Transverse colon (tissue), 4 donors: Measurements from ENCODE around the gene OOSP4A. TPM values are rescaled to one million over a fixed set of nuclear protein-coding genes. Genes with fewer than 3 reads are reported as not detected.

Experiments used
- DNase-seq: peaks from one replicate; pipeline ENCODE4 v3.0.0-alpha.2; 2019
- H3K27ac ChIP-seq, 4 donors: fragments of 200-600 bp; sonication (generic); 2 replicates each; pipeline ENCODE4 v1.5.1; 2016 to 2018; ENCODE audit warnings: inconsistent platforms in 4 of 4
- H3K27me3 ChIP-seq: fragments of 200-600 bp; sonication (generic); 2 replicates; pipeline ENCODE4 v1.5.1; 2017; ENCODE audit warnings: inconsistent platforms
- H3K36me3 ChIP-seq, 4 donors: fragments of 200-600 bp; sonication (generic); 2 replicates each; pipeline ENCODE4 v1.5.1; 2017 to 2019; ENCODE audit warnings: inconsistent platforms in 4 of 4
- H3K4me1 ChIP-seq, 4 donors: fragments of 200-600 bp; sonication (generic); 2 replicates each; pipeline ENCODE4 v1.5.1; 2017 to 2020; ENCODE audit warnings: inconsistent platforms in 4 of 4
- H3K4me3 ChIP-seq, 4 donors: fragments of 200-600 bp; sonication (generic); 1 replicate in 1 of 4; 2 replicates in 3 of 4; pipeline versions ENCODE4 v1.5.1 to v1.6.1; 2017 to 2019; ENCODE audit warnings: inconsistent platforms in 4 of 4
- H3K9me3 ChIP-seq, 2 donors: fragments of 200-600 bp; sonication (generic); 2 replicates each; pipeline ENCODE4 v1.5.1; 2017 to 2019; ENCODE audit warnings: inconsistent platforms in 2 of 2
- CTCF ChIP-seq, 5 experiments: fragments of 200-600 bp in 3 of 5; fragments of 450-650 bp in 2 of 5; sonication (generic) in 3 of 5; IDR thresholded peaks; 1 replicate in 2 of 5; 2 replicates in 3 of 5; pipeline ENCODE4 v1.5.1; 2016 to 2017; ENCODE audit warnings: antibody characterized with exemption in 5 of 5, inconsistent platforms in 3 of 5, mild to moderate bottlenecking in 2 of 5, moderate library complexity in 1 of 5
- EP300 ChIP-seq: sonication (generic); formaldehyde crosslinking; IDR thresholded peaks from one replicate; pipeline ENCODE4 v1.6.1; 2017; ENCODE audit warnings: antibody characterized with exemption, low read depth
- POLR2A ChIP-seq: fragments of 450-650 bp; IDR thresholded peaks from one replicate; pipeline ENCODE4 v1.6.1; 2016; ENCODE audit warnings: antibody characterized with exemption, mild to moderate bottlenecking, moderate library complexity
- POLR2AphosphoS5 ChIP-seq, 3 donors: sonication (generic); formaldehyde crosslinking; IDR thresholded peaks; one replicate each; pipeline ENCODE4 v1.6.1; 2016; ENCODE audit warnings: antibody characterized with exemption in 3 of 3
- WGBS, 2 donors: methylation state at CpG; one replicate each; pipeline ENCODE4 v1.1.5; 2018; ENCODE audit warnings: low coverage in 1 of 2; 5-methylcytosine and 5-hydroxymethylcytosine counted together
- in situ Hi-C, 4 donors: fragments of 200-750 bp; cut with MboI; loops; one replicate each; pipeline versions ENCODE4 v1.15.0 to v1.15.1; 2017; ENCODE audit warnings: low sequenced_read_pairs in 3 of 4, low pct_ligation_motif_present in 1 of 4, low pct_unique_long_range_greater_than_20kb in 1 of 4
- intact Hi-C: fragments of 100-400 bp; cut with DNase I; formaldehyde crosslinking; loops from one replicate; pipeline ENCODE4 v1.15.1; 2023; ENCODE audit warnings: low total_unique reads
- total RNA-seq, 4 donors: library from RNA; depleted of rRNA; stranded (reverse); fragments of >200 nt; gene quantifications; one replicate each; pipeline ENCODE4 v1.1.0, GENCODE V29; 2016

OOSP4A gene
- total RNA-seq, 4 donors from 2014 or later, result not detected

- no peak for TF ChIP-seq POLR2A
- no peak for TF ChIP-seq CTCF (IDR thresholded peaks at IDR 0.05)
- TF ChIP-seq POLR2AphosphoS5 (IDR thresholded peaks at IDR 0.05), result no peak
- TF ChIP-seq EP300, result no peak
These were observed 22.7 kb upstream of the OOSP4A start for GRCh38 chr11:59941091-59941490.

GRCh38 chr11:59943997-59944714, 19.7 kb upstream of the OOSP4A start:
- H3K27ac ChIP-seq, result no peak overlapping the region
- no peak for TF ChIP-seq EP300
- TF ChIP-seq POLR2A, result no peak
- no peak for TF ChIP-seq CTCF (IDR thresholded peaks at IDR 0.05)
- TF ChIP-seq POLR2AphosphoS5 (IDR thresholded peaks at IDR 0.05), result no peak
- H3K27me3 ChIP-seq, result no peaks in the 10 kb centered on the region
- intact Hi-C loops (no loop called here), in situ Hi-C loops (no loop called here)
- 90 to 93% methylated on average over 3 of the region's 3 CpGs for WGBS, 2 donors
- no peaks in the 10 kb centered on the region for H3K36me3 ChIP-seq
- H3K4me1 ChIP-seq, result no peaks in the 10 kb centered on the region
- H3K4me3 ChIP-seq, result no peak overlapping the region
- H3K9me3 ChIP-seq, result no peaks in the 10 kb centered on the region
- no peak for DNase-seq

More at GRCh38 chr11:59941091-59941490, 22.7 kb upstream of the OOSP4A start:
- intact Hi-C loops (no loop called here), in situ Hi-C loops (no loop called here)
- 73 to 85% methylated on average over 3 to 4 of the region's 4 CpGs for WGBS, 2 donors
- Histone ChIP-seq H3K4me1 (no peaks in the 10 kb centered on the region), H3K36me3 (no peaks in the 10 kb centered on the region), H3K4me3 (no peak overlapping the region), H3K27me3 (no peaks in the 10 kb centered on the region), H3K27ac (no peak overlapping the region), H3K9me3 (no peaks in the 10 kb centered on the region)
- no peak for DNase-seq

- no peak overlapping the region for H3K4me3 ChIP-seq
- H3K36me3 ChIP-seq, result no peaks in the 10 kb centered on the region
- TF ChIP-seq POLR2A, result no peak
- no peak for TF ChIP-seq CTCF (IDR thresholded peaks at IDR 0.05)
- TF ChIP-seq EP300, result no peak
- no peak for TF ChIP-seq POLR2AphosphoS5 (IDR thresholded peaks at IDR 0.05)
- H3K4me1 ChIP-seq, result no peaks in the 10 kb centered on the region
- 65 to 86% methylated on average over 2 of the region's 2 CpGs for WGBS, 2 donors
- no peaks in the 10 kb centered on the region for H3K9me3 ChIP-seq
- no peak for DNase-seq
- H3K27ac ChIP-seq, result no peak overlapping the region
- H3K27me3 ChIP-seq, result no peaks in the 10 kb centered on the region
- intact Hi-C loops, result no loop called here
- in situ Hi-C loops, result no loop called here
These were observed 19.1 kb upstream of the OOSP4A start for GRCh38 chr11:59944720-59945119.

GRCh38 chr11:59953463-59954218, 10.2 kb upstream of the OOSP4A start:
- Histone ChIP-seq H3K4me1 (no peaks in the 10 kb centered on the region), H3K4me3 (no peak overlapping the region), H3K27ac (no peak overlapping the region), H3K27me3 (no peaks in the 10 kb centered on the region), H3K36me3 (no peaks in the 10 kb centered on the region), H3K9me3 (no peaks in the 10 kb centered on the region)
- intact Hi-C loops, result no loop called here
- no peak for TF ChIP-seq POLR2AphosphoS5 (IDR thresholded peaks at IDR 0.05)
- TF ChIP-seq CTCF (IDR thresholded peaks at IDR 0.05), result no peak
- TF ChIP-seq EP300, result no peak
- TF ChIP-seq POLR2A, result no peak
- in situ Hi-C loops, result no loop called here
- WGBS, 2 donors, result 67 to 75% methylated on average over 4 of the region's 4 CpGs
- no peak for DNase-seq
